Measurements from ENCODE around the gene FAM83F.

Gene FAM83F

DNA sequence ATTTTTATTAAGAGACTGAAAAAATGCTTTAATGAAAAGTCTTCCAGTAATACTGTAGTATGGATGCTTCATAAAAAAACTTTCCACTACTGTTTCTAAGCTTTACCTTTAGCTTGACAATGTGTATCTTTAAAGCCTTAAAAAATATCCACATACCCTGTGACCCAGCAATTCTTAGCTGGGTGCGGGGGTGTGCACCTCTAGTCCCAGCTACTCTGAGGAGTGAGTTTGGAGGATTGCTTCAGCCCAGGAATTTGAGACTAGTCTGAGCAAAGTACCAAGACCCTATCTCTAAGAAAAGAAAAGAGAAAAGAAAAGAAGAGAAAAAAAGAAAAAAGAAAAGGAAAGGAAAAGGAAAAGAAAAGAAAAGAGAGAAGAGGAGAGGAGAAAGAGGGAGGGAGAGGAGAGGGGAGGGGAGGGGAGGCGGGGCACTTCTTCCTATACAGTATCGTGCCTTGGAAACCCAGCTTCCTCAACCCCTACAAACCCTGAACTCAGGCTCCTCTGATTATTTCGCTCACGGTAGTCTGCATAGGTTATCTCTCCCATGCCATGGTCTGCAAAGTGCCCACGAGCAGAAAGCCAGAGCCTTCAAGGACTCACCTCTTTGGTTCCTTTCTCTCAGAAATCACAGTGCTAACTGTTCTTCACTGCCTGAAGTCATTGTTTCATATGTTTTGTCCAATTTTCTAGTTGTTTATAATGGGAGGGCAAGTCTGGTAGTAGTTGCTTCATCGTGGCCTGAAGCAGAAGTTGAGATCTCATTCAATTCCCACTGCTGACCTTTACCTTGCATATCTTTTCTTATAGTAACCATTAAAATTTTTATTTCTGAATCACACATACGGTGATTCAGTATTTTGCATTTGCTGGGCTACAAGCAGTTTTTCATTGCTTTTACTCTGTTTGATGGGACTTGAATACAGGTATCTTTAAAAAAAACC, 82.2 kb downstream of the FAM83F start:
- no peak for DNase-seq

GRCh38 chr22:40077646-40078016, 82.9 kb downstream of the FAM83F start:
- no peak for DNase-seq

DNA sequence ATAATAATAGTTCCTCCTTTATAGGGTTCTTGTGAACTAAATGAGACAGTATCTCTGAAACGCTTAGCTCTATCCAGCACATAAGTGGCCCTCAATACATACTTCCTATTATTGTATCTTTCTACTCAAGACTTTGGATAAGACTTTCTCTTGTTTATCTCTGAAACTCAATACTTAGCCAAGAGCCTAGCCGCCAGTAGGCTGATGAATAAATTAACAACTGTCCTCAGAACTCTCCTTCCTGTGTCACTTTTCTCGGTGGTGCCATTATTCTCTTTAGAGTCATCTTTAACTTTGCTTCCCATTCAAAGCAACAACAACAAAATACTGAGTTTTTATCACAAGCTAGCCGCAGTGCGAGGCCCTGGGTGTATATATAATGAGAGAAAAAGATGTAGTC, 86.9 kb downstream of the FAM83F start:
- no peak for DNase-seq

GRCh38 chr22:40082184-40082583, 87.4 kb downstream of the FAM83F start:
- no peak for DNase-seq

GRCh38 chr22:40083794-40084193, 89.0 kb downstream of the FAM83F start:
- no peak for DNase-seq

DNA sequence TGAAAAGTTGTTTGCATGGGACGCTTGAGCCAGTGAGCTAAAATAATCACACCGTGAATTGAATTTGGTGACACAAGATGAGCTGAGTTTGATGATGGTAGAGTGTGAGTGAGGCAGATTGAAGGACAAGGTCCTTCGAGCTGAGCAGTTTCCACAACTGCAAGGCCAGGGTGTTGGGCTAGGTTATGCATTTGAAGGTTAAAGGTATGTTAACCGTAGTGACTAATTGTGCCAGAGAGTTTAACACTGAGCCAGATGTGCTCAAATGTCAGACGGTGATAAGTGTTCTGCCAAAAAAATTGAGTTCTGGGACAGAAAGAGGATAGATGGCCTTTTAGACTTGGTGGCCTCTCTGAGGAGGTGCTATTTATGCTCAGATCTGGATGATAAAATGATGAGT, 89.5 kb downstream of the FAM83F start:
- DNase-seq: no peak

GRCh38 chr22:40088818-40089217, 94.1 kb downstream of the FAM83F start:
- DNase-seq: no peak
